ENCODE data around the gene GALNT18.

GALNT18 gene

DNA sequence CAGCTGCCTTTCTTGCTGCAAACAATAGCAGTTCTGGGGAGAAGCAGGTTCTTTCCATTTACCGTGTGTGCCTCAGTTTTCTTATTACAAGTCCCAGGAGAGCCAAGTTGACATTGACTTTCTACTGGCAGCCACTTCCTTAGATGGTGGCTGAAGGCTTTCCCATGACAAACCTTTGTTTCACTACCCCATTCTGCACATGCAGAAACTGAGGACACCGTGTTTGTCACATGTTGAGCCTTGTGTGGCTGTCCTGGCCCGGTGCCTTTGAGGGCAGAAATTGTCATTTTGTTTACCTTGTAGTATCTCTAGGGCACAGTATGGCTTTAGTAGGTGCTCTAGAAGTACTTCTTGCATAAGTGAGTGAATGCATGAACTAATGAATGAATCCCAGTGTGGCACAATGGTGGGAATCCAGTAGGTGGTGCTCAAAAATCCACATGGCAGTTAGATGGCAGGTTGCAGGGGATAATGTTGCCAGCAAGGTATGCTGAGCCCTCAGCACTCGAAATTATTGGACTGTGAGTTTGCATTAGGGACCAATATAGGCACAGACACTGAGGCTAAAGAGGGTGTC is 370.3 kb downstream of the GALNT18 start:
- TF ChIP-seq CTCF (IDR thresholded peaks at IDR 0.05; ENCODE audit: low read depth, low read length): no peak
- H3K36me3 ChIP-seq: no peaks in the 10 kb centered on the region
- no peaks in the 10 kb centered on the region for H3K4me1 ChIP-seq

DNA sequence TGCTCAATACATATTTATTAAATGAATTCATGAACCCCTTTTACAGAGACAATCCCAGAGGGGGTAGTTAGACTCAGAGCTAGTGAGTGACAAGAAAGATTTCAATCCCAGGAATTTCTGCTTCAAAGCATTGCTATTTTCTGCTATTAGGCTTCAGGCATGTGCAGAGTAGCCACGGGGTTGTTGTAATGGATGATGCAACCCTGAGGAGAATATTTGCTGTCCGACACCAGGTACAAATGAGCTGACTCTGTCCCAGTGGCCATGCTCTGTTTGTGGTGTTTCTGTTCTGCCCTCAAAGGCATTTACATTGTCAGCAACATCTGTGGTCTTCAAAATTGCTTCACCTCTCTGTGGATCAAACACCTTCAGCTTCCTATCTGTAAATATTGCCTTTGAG is 371.3 kb downstream of the GALNT18 start:
- Histone ChIP-seq H3K27me3 (no peaks in the 10 kb centered on the region), H3K36me3 (no peaks in the 10 kb centered on the region), H3K4me3 (ENCODE audit: low read depth, low read length) (no peak overlapping the region), H3K9me3 (no peaks in the 10 kb centered on the region), H3K4me1 (no peaks in the 10 kb centered on the region)
- TF ChIP-seq CTCF (IDR thresholded peaks at IDR 0.05; ENCODE audit: low read depth, low read length): no peak
- no peak for DNase-seq

More for the DNA sequence above, 370.3 kb downstream of the GALNT18 start:
- H3K9me3 ChIP-seq: no peaks in the 10 kb centered on the region
- H3K27me3 ChIP-seq: no peaks in the 10 kb centered on the region
- DNase-seq: no peak
- no peak overlapping the region for H3K4me3 ChIP-seq (ENCODE audit: low read depth, low read length)

- no peaks in the 10 kb centered on the region for H3K27me3 ChIP-seq
- H3K4me1 ChIP-seq: no peaks in the 10 kb centered on the region
- TF ChIP-seq CTCF (IDR thresholded peaks at IDR 0.05; ENCODE audit: low read depth, low read length): no peak
- no peak overlapping the region for H3K4me3 ChIP-seq (ENCODE audit: low read depth, low read length)
- no peak for DNase-seq
- H3K9me3 ChIP-seq: no peaks in the 10 kb centered on the region
- no peaks in the 10 kb centered on the region for H3K36me3 ChIP-seq
Observed at GRCh38 chr11:11247576-11247975, 374.2 kb downstream of the GALNT18 start.

GRCh38 chr11:11247086-11247485 is 374.7 kb downstream of the GALNT18 start:
- no peaks in the 10 kb centered on the region for H3K27me3 ChIP-seq
- H3K4me3 ChIP-seq (ENCODE audit: low read depth, low read length): no peak overlapping the region
- no peaks in the 10 kb centered on the region for H3K9me3 ChIP-seq
- H3K4me1 ChIP-seq: no peaks in the 10 kb centered on the region
- no peaks in the 10 kb centered on the region for H3K36me3 ChIP-seq
- DNase-seq: no peak
- no peak for TF ChIP-seq CTCF (IDR thresholded peaks at IDR 0.05; ENCODE audit: low read depth, low read length)

DNA sequence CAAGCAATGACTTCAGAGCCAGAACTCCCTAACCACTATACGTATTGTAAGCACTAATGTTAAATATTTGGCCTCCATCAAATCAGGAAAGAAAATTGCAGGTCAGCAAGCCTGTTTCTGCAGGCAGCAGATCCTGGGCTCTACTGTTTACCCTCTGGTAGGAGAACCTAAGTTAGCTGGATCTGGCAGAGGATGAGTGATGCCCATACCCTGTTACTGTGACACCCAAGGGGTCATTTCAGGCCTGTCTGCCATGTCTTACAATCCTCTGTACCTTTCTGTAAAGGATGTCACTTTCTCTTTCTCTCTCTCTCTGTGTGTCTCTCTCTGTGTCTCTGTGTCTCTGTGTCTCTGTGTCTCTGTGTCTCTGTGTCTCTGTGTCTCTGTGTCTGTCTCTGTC is 375.6 kb downstream of the GALNT18 start:
- Histone ChIP-seq H3K4me3 (ENCODE audit: low read depth, low read length) (no peak overlapping the region), H3K4me1 (no peaks in the 10 kb centered on the region), H3K9me3 (no peaks in the 10 kb centered on the region), H3K36me3 (no peaks in the 10 kb centered on the region), H3K27me3 (no peaks in the 10 kb centered on the region)
- no peak for TF ChIP-seq CTCF (IDR thresholded peaks at IDR 0.05; ENCODE audit: low read depth, low read length)
- DNase-seq: no peak

GRCh38 chr11:11245453-11245852 is 376.4 kb downstream of the GALNT18 start:
- H3K4me1 ChIP-seq: no peaks in the 10 kb centered on the region
- H3K36me3 ChIP-seq: no peaks in the 10 kb centered on the region
- TF ChIP-seq CTCF (IDR thresholded peaks at IDR 0.05; ENCODE audit: low read depth, low read length): no peak
- H3K27me3 ChIP-seq: no peaks in the 10 kb centered on the region
- H3K9me3 ChIP-seq: no peaks in the 10 kb centered on the region
- no peak for DNase-seq
- no peak overlapping the region for H3K4me3 ChIP-seq (ENCODE audit: low read depth, low read length)
